Vagina (tissue), 2 donors: ENCODE measurements around the gene FAM174A. TPM values are rescaled to one million over a fixed set of nuclear protein-coding genes. Genes with fewer than 3 reads are reported as not detected.

Source experiments
- DNase-seq, 2 donors: peaks; one replicate each; pipeline ENCODE4 v3.0.0-alpha.2; 2017; ENCODE audit errors: extremely low spot score in 2 of 2
- H3K27ac ChIP-seq: fragments of 200-600 bp; sonication (generic); one replicate; pipeline ENCODE4 v1.5.1; 2019
- H3K27me3 ChIP-seq: fragments of 200-600 bp; sonication (generic); one replicate; pipeline ENCODE4 v1.5.1; 2019
- H3K36me3 ChIP-seq, 2 donors: fragments of 200-600 bp; sonication (generic); one replicate each; pipeline ENCODE4 v1.5.1; 2017 to 2019
- H3K4me1 ChIP-seq: fragments of 200-600 bp; sonication (generic); one replicate; pipeline ENCODE4 v1.5.1; 2019
- H3K4me3 ChIP-seq, 2 donors: fragments of 200-600 bp; sonication (generic); 1 replicate in 1 of 2; 2 replicates in 1 of 2; pipeline ENCODE4 v1.5.1; 2016 to 2019
- H3K9me3 ChIP-seq: fragments of 200-600 bp; sonication (generic); one replicate; pipeline ENCODE4 v1.5.1; 2019
- POLR2A ChIP-seq, 2 donors: fragments of 450-650 bp; IDR thresholded peaks; one replicate each; pipeline ENCODE4 v1.6.1; 2017; ENCODE audit warnings: antibody characterized with exemption in 2 of 2, mild to moderate bottlenecking in 2 of 2, moderate library complexity in 2 of 2
- POLR2AphosphoS5 ChIP-seq, 2 donors: sonication (generic); formaldehyde crosslinking; IDR thresholded peaks; one replicate each; pipeline ENCODE4 v1.9.0; 2017; ENCODE audit warnings: antibody characterized with exemption in 2 of 2, mild to moderate bottlenecking in 2 of 2, low read depth in 1 of 2; ENCODE audit not compliant: insufficient read depth in 1 of 2
- intact Hi-C: fragments of 100-400 bp; cut with DNase I; formaldehyde crosslinking; loops from one replicate; pipeline ENCODE4 v1.15.1; 2023
- total RNA-seq: library from RNA; depleted of rRNA; stranded (reverse); fragments of >200 nt; gene quantifications from one replicate; pipeline ENCODE4 v1.2.3, GENCODE V29; 2016
- TF ChIP-seq, protein P1 (sequence below), 3 experiments: fragments of 450-650 bp in 2 of 3; fragments of 200-600 bp in 1 of 3; sonication (generic) in 1 of 3; IDR thresholded peaks; one replicate each; pipeline ENCODE4 v1.5.1; 2017 to 2019; ENCODE audit warnings: antibody characterized with exemption in 3 of 3, mild to moderate bottlenecking in 2 of 3, moderate library complexity in 2 of 3

FAM174A gene
- total RNA-seq, 1 donor from 2014 or later, result 18.9 TPM

- TF ChIP-seq POLR2AphosphoS5 (IDR thresholded peaks at IDR 0.05; ENCODE audit: insufficient read depth in 1 of 2, low read depth in 1 of 2) (no peak), POLR2A (IDR thresholded peaks at IDR 0.05) (no peak)
- TF ChIP-seq, protein P1, sequence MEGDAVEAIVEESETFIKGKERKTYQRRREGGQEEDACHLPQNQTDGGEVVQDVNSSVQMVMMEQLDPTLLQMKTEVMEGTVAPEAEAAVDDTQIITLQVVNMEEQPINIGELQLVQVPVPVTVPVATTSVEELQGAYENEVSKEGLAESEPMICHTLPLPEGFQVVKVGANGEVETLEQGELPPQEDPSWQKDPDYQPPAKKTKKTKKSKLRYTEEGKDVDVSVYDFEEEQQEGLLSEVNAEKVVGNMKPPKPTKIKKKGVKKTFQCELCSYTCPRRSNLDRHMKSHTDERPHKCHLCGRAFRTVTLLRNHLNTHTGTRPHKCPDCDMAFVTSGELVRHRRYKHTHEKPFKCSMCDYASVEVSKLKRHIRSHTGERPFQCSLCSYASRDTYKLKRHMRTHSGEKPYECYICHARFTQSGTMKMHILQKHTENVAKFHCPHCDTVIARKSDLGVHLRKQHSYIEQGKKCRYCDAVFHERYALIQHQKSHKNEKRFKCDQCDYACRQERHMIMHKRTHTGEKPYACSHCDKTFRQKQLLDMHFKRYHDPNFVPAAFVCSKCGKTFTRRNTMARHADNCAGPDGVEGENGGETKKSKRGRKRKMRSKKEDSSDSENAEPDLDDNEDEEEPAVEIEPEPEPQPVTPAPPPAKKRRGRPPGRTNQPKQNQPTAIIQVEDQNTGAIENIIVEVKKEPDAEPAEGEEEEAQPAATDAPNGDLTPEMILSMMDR (IDR thresholded peaks at IDR 0.05), result no peak
- Histone ChIP-seq H3K9me3 (no peaks in the 10 kb centered on the region), H3K27me3 (no peaks in the 10 kb centered on the region), H3K27ac (no peak overlapping the region), H3K4me3 (no peak overlapping the region), H3K4me1 (peaks cover 5% of the 10 kb centered on the region), H3K36me3 (no peaks in the 10 kb centered on the region)
- intact Hi-C loops, result no loop called here
- DNase-seq, result no peak
These were observed 15.4 kb downstream of the FAM174A start for GRCh38 chr5:100550531-100551051.

GRCh38 chr5:100551183-100551582 lies 16.0 kb downstream of the FAM174A start:
- Histone ChIP-seq H3K27ac (no peak overlapping the region), H3K9me3 (no peaks in the 10 kb centered on the region), H3K4me1 (peaks cover 5% of the 10 kb centered on the region), H3K4me3 (no peak overlapping the region), H3K36me3 (no peaks in the 10 kb centered on the region), H3K27me3 (no peaks in the 10 kb centered on the region)
- TF ChIP-seq POLR2AphosphoS5 (IDR thresholded peaks at IDR 0.05; ENCODE audit: insufficient read depth in 1 of 2, low read depth in 1 of 2), result no peak
- TF ChIP-seq POLR2A (IDR thresholded peaks at IDR 0.05), result no peak
- TF ChIP-seq, protein P1 (IDR thresholded peaks at IDR 0.05), result no peak
- DNase-seq, result no peak
- intact Hi-C loops, result no loop called here

GRCh38 chr5:100553209-100553608 lies 18.0 kb downstream of the FAM174A start:
- intact Hi-C loops, result no loop called here
- no peak for DNase-seq
- Histone ChIP-seq H3K27me3 (no peaks in the 10 kb centered on the region), H3K4me1 (peaks cover 5% of the 10 kb centered on the region), H3K36me3 (no peaks in the 10 kb centered on the region), H3K9me3 (no peaks in the 10 kb centered on the region), H3K27ac (no peak overlapping the region), H3K4me3 (no peak overlapping the region)
- TF ChIP-seq POLR2A (IDR thresholded peaks at IDR 0.05) (no peak), POLR2AphosphoS5 (IDR thresholded peaks at IDR 0.05; ENCODE audit: insufficient read depth in 1 of 2, low read depth in 1 of 2) (no peak)
- TF ChIP-seq, protein P1 (IDR thresholded peaks at IDR 0.05), result no peak

- H3K27ac ChIP-seq, result no peak overlapping the region
- DNase-seq, result no peak
- no peaks in the 10 kb centered on the region for H3K4me1 ChIP-seq
- H3K4me3 ChIP-seq, result no peak overlapping the region
- H3K9me3 ChIP-seq, result no peaks in the 10 kb centered on the region
- no peaks in the 10 kb centered on the region for H3K27me3 ChIP-seq
- intact Hi-C loops, result no loop called here
- H3K36me3 ChIP-seq, result no peaks in the 10 kb centered on the region
- TF ChIP-seq POLR2A (IDR thresholded peaks at IDR 0.05) (no peak), POLR2AphosphoS5 (IDR thresholded peaks at IDR 0.05; ENCODE audit: insufficient read depth in 1 of 2, low read depth in 1 of 2) (no peak)
- TF ChIP-seq, protein P1 (IDR thresholded peaks at IDR 0.05), result no peak
These were observed 25.7 kb downstream of the FAM174A start for GRCh38 chr5:100560860-100561259.

- H3K36me3 ChIP-seq, result no peaks in the 10 kb centered on the region
- H3K4me1 ChIP-seq, result no peaks in the 10 kb centered on the region
- no peak overlapping the region for H3K27ac ChIP-seq
- DNase-seq, result no peak
- H3K4me3 ChIP-seq, result no peak overlapping the region
- TF ChIP-seq POLR2AphosphoS5 (IDR thresholded peaks at IDR 0.05; ENCODE audit: insufficient read depth in 1 of 2, low read depth in 1 of 2) (no peak), POLR2A (IDR thresholded peaks at IDR 0.05) (no peak)
- TF ChIP-seq, protein P1 (IDR thresholded peaks at IDR 0.05), result no peak
- H3K27me3 ChIP-seq, result no peaks in the 10 kb centered on the region
- no peaks in the 10 kb centered on the region for H3K9me3 ChIP-seq
- intact Hi-C loops, result no loop called here
These were observed 27.6 kb downstream of the FAM174A start for GRCh38 chr5:100562821-100563220.
